ENCODE data around the gene VAMP3.
A peak's percentile ranks its signal among the peaks of the same experiment; 100 is the strongest.

Gene VAMP3

GRCh38 chr1:7821282-7821681, 50.2 kb downstream of the VAMP3 start:
- DNase-seq = no peak

DNA sequence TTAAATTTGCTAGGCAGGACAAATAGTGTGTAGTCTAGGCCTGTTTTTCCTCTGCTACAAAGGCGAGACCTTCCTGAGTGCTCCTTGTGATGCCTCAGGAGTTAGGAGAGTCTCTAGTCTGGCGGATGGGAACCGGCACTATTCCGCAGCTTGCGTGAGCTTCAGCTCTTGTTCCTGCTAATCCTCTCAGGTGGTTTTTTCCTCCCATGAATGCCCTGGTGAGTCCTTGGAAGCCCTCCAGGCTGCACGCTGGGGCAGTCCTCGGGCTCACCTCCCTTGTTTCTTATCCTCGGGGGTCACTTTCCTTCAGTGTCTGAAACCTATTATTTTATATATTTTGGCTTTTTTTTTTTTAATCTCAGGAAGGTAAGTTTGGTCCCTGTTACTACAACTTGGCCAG, 53.6 kb downstream of the VAMP3 start:
- DNase-seq = no peak

DNA sequence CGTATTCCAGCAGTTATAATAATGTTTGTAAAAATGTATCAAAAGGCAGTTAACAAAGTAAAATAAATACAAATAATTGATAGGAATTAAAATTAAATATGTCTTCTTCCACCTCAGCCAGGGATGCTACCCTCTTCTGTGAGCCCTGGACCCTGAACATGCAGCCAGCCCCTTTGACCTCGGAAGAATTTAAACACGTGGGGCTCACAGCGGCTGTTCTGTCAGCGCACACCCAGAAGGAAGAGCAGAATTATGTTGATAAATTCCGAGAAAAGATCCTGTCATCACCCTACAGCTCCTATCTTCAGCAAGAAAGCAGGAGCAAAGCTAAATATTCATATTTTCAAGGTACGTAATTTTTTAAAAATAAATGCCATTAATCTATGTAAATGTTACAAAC, 55.3 kb downstream of the VAMP3 start:
- DNase-seq = no peak

DNA sequence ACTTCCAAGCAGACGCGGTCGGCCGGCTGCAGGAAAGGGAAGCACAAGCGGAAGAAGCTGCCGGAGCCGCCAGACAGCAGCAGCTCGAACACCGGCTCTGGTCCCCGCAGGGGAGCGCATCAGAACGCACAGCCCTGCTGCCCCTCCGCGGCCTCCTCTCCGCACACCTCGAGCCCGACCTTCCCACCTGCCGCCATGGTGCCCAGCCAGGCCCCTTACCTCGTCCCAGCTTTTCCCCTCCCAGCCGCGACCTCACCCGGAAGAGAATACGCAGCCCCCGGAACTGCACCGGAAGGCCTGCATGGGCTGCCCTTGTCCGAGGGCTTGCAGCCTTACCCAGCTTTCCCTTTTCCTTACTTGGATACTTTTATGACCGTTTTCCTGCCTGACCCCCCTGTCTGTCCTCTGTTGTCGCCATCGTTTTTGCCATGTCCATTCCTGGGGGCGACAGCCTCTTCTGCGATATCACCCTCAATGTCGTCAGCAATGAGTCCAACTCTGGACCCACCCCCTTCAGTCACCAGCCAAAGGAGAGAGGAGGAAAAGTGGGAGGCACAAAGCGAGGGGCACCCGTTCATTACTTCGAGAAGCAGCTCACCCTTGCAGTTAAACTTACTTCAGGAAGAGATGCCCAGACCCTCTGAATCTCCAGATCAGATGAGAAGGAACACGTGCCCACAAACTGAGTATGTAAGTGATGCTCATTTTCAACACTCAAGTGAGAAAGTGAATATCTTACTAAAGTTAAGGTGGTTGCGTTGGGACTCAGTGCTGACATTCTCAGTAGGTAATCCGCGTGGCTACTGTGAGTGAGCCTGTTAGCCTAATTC, 56.2 kb downstream of the VAMP3 start:
- DNase-seq = peak in 2 of 3 donors; percentile 17 to 28

Measured in suppressor macrophage treated with lipopolysaccharide for 1 hour (primary cell).